ENCODE measurements around the gene CHADL.
A peak's percentile ranks its signal among the peaks of the same experiment; 100 is the strongest.

Gene CHADL

GRCh38 chr22:41256254-41257253 lies 15.8 kb upstream of the CHADL start:
- no peak for DNase-seq

GRCh38 chr22:41254230-41254629 lies 13.5 kb upstream of the CHADL start:
- DNase-seq = no peak

GRCh38 chr22:41252365-41252764 lies 11.6 kb upstream of the CHADL start:
- DNase-seq = no peak

GRCh38 chr22:41250127-41250526 lies 9.4 kb upstream of the CHADL start:
- no peak for DNase-seq

GRCh38 chr22:41249442-41249841 lies 8.7 kb upstream of the CHADL start:
- no peak for DNase-seq

- DNase-seq = no peak
These were observed 8.0 kb upstream of the CHADL start for GRCh38 chr22:41248758-41249157.

- DNase-seq = no peak
These were observed 7.6 kb upstream of the CHADL start for GRCh38 chr22:41248314-41248713.

- no peak for DNase-seq
These were observed 7.0 kb upstream of the CHADL start for GRCh38 chr22:41247703-41248102.

GRCh38 chr22:41245917-41246499 lies 5.3 kb upstream of the CHADL start:
- no peak for DNase-seq

- DNase-seq = no peak
These were observed 2.6 kb upstream of the CHADL start for GRCh38 chr22:41243361-41243760.

- no peak for DNase-seq
These were observed 1.8 kb upstream of the CHADL start for GRCh38 chr22:41242396-41243117.

- no peak for DNase-seq
These were observed 474 bp upstream of the CHADL start for GRCh38 chr22:41241133-41241676.

- no peak for DNase-seq
These were observed 1.1 kb downstream of the CHADL start for GRCh38 chr22:41239443-41240128.

- no peak for DNase-seq
These were observed 1.9 kb downstream of the CHADL start for GRCh38 chr22:41238570-41239442.

- DNase-seq = peak; percentile 66
These were observed 2.8 kb downstream of the CHADL start for GRCh38 chr22:41237707-41238569.

- no peak for DNase-seq
These were observed 3.6 kb downstream of the CHADL start for GRCh38 chr22:41237036-41237706.

GRCh38 chr22:41234815-41235695 lies 5.7 kb downstream of the CHADL start:
- DNase-seq = no peak

- DNase-seq = no peak
These were observed 9.4 kb downstream of the CHADL start for GRCh38 chr22:41231369-41231768.

GRCh38 chr22:41230401-41230785 lies 10.3 kb downstream of the CHADL start:
- no peak for DNase-seq
